ENCODE results near the gene TRIM51.

Gene TRIM51

GRCh38 chr11:55895216-55895615, 12.1 kb downstream of the TRIM51 start:
- DNase-seq (ENCODE audit: low spot score): no peak
- TF ChIP-seq CTCF (IDR thresholded peaks at IDR 0.05; ENCODE audit: extremely low read depth, missing control alignments): no peak

GRCh38 chr11:55902308-55902707, 19.2 kb downstream of the TRIM51 start:
- no peak for TF ChIP-seq CTCF (IDR thresholded peaks at IDR 0.05; ENCODE audit: extremely low read depth, missing control alignments)
- no peak for DNase-seq (ENCODE audit: low spot score)

- no peak for TF ChIP-seq CTCF (IDR thresholded peaks at IDR 0.05; ENCODE audit: extremely low read depth, missing control alignments)
- no peak for DNase-seq (ENCODE audit: low spot score)
Measured at GRCh38 chr11:55914482-55914881, 31.4 kb downstream of the TRIM51 start, which contains the start of gene OR5W2. Gene OR5W2 (minus strand): TSS chr11:55914582. CDS start chr11:55914582, 0 bp downstream.

DNA sequence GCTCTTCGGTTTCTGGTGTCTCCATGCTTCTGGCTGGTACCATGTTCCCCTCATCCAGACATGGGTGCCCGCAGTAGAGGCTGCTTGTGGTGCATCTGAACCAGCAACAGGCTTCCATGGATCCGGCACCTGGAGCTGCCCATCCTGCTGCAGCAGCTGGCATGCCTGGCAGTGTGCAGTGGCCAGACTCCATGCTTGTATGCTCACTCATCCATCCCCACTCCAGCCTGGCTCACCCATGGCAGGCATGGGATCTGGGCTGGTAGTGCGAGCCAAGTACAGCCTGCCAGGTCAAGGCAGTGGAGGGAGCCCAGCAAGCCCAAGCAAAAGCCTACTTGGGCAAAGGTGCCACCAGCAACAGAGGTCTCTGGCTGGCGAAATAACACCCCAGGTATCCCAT, 37.4 kb downstream of the TRIM51 start:
- no peak for DNase-seq (ENCODE audit: low spot score)
- no peak for TF ChIP-seq CTCF (IDR thresholded peaks at IDR 0.05; ENCODE audit: extremely low read depth, missing control alignments)

DNA sequence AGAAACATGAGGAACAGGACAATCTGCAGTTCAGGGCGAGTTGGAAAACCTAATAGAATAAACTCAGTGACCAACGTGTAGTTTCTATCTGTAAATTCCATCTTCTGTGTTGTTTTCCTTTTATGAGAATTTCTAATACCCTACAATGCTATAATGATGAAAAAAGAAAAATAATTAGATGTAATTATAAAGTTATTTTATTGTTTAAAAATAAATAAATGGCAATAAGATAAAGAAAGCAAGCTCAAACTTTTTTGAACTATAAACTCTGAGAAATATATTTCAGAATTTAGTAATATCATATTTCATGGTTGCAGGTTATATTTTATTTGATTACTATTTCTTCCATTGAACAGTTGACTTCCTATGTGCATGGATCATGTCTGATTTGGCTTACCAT, 53.2 kb downstream of the TRIM51 start, which contains the start of gene OR5I1:
Gene OR5I1, minus strand, starts transcription at position 101 of the 400 bp plus-strand sequence. Its CDS starts 0 bp downstream, at position 101.
- TF ChIP-seq CTCF (IDR thresholded peaks at IDR 0.05; ENCODE audit: extremely low read depth, missing control alignments): no peak
- DNase-seq (ENCODE audit: low spot score): no peak

Measured in GM20000 (cell line).